GM19043 (cell line): ENCODE measurements around the gene TMEM183A.

Source experiments
- ATAC-seq: cut with Tn5 transposase; IDR thresholded peaks from one replicate; pipeline ENCODE4 v1.9.1; 2021; ENCODE audit warnings: low read depth; ENCODE audit not compliant: unreplicated experiment

The TMEM183A gene

GRCh38 chr1:203028067-203028783 lies 21.1 kb downstream of the TMEM183A start:
- no peak for ATAC-seq

DNA sequence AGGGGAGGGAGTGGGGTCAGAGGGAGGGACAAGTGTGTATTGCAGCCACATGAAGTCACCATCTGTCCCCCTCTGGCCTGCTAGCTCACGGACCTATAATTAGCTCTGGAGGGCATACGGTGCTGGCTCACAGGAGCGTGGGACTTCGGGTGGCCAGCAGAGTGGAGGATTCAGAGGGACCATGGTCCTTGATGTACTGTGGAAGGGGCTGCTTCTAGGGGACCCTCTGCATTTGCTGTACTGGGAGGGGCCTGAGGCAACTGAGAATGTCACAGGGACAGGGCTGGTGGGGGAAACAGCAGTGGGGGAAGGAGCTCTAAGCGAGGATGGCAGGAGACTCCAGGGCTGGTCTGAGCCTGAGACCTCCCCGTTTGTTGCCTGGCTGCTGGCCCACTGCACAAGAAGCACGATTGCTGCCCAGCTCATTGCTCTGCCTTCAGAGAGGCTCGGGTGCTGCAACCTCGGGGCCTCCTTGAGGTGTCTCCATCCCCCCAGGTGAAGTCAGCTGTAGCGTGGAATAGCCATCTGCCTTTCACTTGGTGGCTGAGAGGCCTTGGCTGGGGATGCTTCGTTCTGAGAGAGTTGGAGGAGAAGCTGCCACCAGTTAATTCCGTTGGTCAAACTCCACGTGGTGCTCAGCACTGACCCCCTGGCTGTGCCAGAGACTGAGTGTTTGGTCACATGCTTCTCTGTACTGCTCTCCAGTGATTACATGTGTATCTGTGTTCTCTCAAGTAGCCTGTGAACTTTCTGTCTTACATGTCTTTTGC lies 21.8 kb downstream of the TMEM183A start:
- no peak for ATAC-seq

DNA sequence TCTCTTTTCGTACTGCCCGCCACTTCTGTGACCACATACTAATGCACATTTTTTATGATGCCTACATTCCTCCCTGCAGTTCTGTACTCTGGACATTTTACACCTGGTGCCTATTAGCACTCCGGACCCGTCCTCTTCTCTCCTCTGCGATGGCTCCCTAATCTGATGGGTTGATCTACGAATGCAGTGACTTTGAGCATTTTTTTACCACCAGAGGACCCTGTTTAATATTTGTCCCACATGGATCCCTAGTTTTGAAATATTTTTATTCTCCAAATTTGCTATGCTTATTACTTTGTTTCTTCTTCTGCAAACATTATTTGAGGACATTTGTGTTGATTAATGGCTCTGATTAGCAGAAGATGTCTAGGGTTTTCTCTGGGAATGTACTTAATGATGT lies 24.3 kb downstream of the TMEM183A start:
- no peak for ATAC-seq

- no peak for ATAC-seq
These were observed 26.1 kb downstream of the TMEM183A start for GRCh38 chr1:203033287-203033686.

GRCh38 chr1:203033917-203034316 lies 26.7 kb downstream of the TMEM183A start:
- no peak for ATAC-seq

GRCh38 chr1:203034422-203035110 lies 27.4 kb downstream of the TMEM183A start:
- ATAC-seq, result no peak

- no peak for ATAC-seq
These were observed 28.2 kb downstream of the TMEM183A start for GRCh38 chr1:203035111-203036000.

DNA sequence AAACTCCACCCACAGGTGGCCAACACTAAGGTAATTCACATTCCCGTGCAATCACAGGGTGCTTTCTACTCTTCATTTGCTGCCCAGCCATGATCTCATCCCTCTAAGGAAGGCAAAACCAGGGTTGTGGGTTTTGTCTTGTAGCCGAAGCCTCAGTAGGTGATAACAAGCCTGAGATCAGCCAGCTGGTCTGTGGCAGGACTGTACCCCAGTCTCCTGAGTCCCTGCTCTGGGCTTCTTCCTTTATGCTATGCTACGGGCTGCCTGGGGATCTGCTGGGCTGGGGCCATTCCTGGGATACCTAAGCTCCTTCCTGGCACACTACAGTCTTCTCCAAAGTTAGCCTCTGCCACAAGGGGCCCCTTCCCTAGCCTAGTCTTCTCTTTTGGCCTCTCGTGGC lies 29.0 kb downstream of the TMEM183A start:
- no peak for ATAC-seq

- no peak for ATAC-seq
These were observed 29.4 kb downstream of the TMEM183A start for GRCh38 chr1:203036537-203036936.

GRCh38 chr1:203037509-203038190 lies 30.5 kb downstream of the TMEM183A start:
- ATAC-seq, result no peak

DNA sequence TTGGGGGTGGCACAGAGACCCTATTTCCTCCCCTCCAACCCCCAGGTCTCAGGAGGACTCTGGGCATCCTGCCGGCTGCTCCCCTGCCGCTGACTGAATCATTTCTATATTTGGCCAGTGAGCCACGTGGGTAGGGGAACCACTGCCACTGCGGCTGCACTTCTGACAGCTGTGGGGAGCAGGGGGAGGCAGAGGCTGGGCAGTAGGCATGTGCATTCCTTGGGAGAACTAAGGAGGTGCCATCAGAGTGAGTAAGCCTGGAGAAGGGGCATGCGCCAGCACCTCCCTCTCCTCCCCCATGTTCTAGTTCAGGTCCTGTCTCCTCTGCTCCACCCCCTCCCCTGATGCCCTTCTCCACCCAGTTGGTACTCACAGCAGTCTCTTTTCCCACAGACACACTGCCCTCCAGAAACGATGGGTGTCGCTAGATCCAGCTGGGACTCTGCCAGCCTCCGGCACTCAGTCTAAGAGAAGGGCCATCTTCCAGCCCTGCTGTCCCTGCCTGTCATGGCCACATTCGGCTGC lies 31.1 kb downstream of the TMEM183A start:
- peak; percentile 65 for ATAC-seq

DNA sequence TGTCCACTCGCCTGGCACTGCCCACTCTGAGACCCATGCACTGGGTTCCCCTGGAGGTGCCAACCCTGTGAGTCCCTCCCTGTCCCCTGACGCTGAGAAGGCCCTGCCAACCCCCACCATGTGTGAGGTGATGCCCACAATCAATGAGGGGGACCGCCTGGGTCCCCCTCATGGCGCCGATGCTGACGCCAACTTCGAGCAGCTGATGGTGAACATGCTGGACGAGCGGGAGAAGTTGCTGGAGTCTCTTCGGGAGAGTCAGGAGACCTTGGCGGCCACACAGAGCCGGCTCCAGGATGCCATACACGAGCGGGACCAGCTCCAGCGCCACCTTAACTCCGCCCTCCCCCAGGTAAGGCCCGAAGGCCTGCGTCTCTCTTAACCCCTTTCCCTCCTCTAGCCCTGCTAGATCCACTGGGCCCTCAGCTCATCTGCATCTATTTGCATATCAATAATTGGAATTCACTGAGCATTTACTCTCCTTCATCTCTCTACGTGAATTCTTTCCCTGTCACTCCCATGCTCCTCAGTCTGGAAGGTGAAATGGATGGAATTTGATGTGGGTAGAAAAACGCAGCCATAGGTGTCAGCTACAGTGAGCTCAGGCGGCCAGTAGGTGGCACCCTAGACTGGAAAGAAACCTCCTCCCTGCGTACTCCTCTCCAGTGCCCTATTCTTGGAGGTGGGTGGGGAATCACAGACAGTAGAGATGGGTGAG lies 31.9 kb downstream of the TMEM183A start:
- ATAC-seq, result no peak

DNA sequence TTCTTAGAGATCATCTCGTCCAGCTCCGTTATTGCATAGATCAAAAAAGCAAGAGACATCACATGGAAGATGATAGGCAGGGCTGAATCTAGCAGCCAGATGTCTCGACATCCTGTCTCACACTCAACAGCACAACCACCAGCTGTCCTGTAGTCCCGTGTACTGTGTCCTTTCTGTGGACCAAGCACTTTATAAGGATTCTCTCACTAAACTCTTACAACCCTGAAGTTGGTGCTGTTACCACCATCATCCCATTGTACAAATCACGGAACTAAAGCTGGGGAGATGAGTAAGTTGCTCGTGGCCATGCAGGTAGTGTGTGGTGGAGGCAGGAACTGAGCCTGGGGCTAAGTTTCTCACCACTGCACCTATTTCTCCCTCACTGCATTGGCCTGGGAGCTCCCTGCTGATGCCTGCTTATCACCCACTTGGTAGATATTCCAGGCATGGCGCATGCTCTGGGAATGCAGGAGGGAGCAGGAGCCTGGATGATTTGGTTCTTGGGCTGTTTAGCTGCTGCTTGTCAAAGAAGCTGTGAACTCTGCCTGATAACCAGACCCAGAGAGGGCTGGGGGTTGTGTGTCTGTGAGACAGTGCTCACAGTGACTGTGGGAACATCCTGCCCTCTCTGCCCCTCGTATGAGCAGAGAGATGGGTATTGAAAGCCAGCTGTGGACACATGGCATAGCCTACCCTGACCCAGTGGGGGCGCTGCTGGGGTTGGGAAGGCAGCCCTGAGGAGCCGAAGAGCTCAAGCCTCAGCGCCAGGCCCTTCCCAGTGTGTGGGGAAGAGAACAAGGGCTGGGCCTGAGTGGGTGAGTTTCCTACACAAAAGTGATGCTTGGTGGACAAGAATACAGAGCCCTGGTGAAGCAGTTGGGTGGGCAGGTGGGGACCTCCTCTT lies 32.7 kb downstream of the TMEM183A start:
- ATAC-seq, result no peak

DNA sequence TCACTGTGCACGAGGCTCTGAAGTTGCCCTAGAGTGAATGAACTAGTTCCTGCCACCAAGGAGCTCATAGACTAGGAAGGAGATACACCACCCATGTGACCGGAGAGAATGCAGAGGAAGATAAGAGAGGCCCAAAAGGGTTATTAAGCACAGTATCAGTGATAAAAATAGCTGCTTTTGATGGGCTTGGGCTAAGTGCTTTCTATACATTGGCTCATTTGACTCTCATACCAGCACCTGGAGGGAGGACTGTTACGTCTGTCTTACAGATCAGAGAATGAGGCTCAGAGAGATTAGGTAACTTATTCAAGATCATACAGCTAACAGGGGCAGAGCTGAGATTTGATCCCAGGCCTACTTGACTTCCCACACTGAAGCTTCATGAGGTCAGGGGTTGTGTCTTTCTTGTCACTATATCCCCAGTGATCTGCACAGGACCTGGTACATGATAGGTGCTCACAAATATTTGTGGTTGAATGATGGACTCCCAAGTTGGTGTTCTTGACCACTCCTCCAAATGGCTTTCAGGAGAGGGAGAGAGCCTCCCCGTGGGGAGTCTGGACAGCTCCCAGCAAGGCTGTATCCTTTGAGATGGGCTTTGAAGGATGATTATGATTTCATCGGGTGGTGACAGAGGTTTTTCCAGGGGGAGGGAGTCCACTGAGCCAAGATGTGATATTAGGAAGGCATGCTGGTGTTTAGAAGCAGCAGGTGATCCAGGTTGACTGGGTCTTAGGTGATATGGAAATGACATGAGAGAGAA lies 33.5 kb downstream of the TMEM183A start:
- no peak for ATAC-seq

GRCh38 chr1:203041351-203041932 lies 34.3 kb downstream of the TMEM183A start:
- no peak for ATAC-seq

DNA sequence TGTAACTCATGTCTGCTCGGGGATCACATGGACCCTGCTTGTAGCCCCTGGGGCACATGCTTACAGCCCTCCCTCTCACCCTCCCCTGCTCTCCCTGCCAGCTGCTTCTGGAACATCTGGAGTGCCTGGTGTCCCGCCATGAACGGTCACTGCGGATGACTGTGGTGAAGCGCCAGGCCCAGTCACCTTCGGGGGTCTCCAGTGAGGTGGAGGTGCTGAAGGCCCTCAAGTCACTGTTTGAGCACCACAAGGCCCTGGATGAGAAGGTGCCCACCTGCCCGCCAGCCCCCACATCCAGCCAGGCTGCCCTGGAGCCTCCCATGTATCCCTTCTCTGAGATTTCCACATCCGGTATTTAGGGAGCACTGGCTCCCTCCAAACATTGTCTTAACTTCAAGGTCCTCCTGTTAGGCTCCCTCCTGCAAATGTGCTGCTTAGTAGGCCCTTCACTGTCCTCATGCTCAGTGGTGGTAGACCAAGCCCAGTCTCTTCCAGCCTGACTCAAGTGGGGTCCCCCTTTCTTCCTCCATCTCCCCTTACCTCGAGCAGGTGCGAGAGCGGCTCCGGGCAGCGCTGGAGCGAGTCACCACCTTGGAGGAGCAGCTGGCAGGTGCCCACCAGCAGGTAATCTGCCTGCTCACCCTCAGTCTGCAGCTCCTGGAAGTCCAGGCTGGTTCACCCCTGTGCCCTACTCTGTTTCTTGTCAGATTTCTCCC lies 36.8 kb downstream of the TMEM183A start:
- no peak for ATAC-seq
